ENCODE measurements around the gene TBX15.

The TBX15 gene

GRCh38 chr1:118896416-118896815, 91.7 kb downstream of the TBX15 start:
- no peak overlapping the region for H3K27ac ChIP-seq (ENCODE audit: low read length)
- TF ChIP-seq CTCF (IDR thresholded peaks at IDR 0.05; ENCODE audit: low read depth, low read length) (no peak), EZH2phosphoT487 (IDR thresholded peaks at IDR 0.05; ENCODE audit: low read depth) (no peak)
- no peaks in the 10 kb centered on the region for H3K4me1 ChIP-seq (ENCODE audit: low read length)
- H3K4me3 ChIP-seq (ENCODE audit: low read length), result no peak overlapping the region
- H3K79me2 ChIP-seq (ENCODE audit: low read length), result no peaks in the 10 kb centered on the region
- no peaks in the 10 kb centered on the region for H3K36me3 ChIP-seq (replicated peaks; ENCODE audit: low read depth, low read length)
- no peak overlapping the region for H2AFZ ChIP-seq (ENCODE audit: low read depth, low read length)
- no peaks in the 10 kb centered on the region for H3K27me3 ChIP-seq (ENCODE audit: low read depth, low read length)
- no peaks in the 10 kb centered on the region for H4K20me1 ChIP-seq (ENCODE audit: insufficient read depth, low read length)
- no peak overlapping the region for H3K9ac ChIP-seq (ENCODE audit: low read length)
- no peak overlapping the region for H3K4me2 ChIP-seq (ENCODE audit: low read length)
- H3K9me3 ChIP-seq (ENCODE audit: insufficient read depth, low read length), result no peaks in the 10 kb centered on the region

GRCh38 chr1:118894836-118895235, 93.3 kb downstream of the TBX15 start:
- no peaks in the 10 kb centered on the region for H3K4me1 ChIP-seq (ENCODE audit: low read length)
- no peak overlapping the region for H2AFZ ChIP-seq (ENCODE audit: low read depth, low read length)
- no peak overlapping the region for H3K27ac ChIP-seq (ENCODE audit: low read length)
- no peaks in the 10 kb centered on the region for H3K36me3 ChIP-seq (replicated peaks; ENCODE audit: low read depth, low read length)
- no peaks in the 10 kb centered on the region for H3K27me3 ChIP-seq (ENCODE audit: low read depth, low read length)
- no peak overlapping the region for H3K4me3 ChIP-seq (ENCODE audit: low read length)
- no peaks in the 10 kb centered on the region for H3K79me2 ChIP-seq (ENCODE audit: low read length)
- no peak overlapping the region for H3K9ac ChIP-seq (ENCODE audit: low read length)
- no peaks in the 10 kb centered on the region for H4K20me1 ChIP-seq (ENCODE audit: insufficient read depth, low read length)
- H3K9me3 ChIP-seq (ENCODE audit: insufficient read depth, low read length), result no peaks in the 10 kb centered on the region
- no peak overlapping the region for H3K4me2 ChIP-seq (ENCODE audit: low read length)
- no peak for TF ChIP-seq CTCF (IDR thresholded peaks at IDR 0.05; ENCODE audit: low read depth, low read length)
- TF ChIP-seq EZH2phosphoT487 (IDR thresholded peaks at IDR 0.05; ENCODE audit: low read depth), result no peak

- TF ChIP-seq CTCF (IDR thresholded peaks at IDR 0.05; ENCODE audit: low read depth, low read length) (no peak), EZH2phosphoT487 (IDR thresholded peaks at IDR 0.05; ENCODE audit: low read depth) (no peak)
- H3K27me3 ChIP-seq (ENCODE audit: low read depth, low read length), result no peaks in the 10 kb centered on the region
- no peaks in the 10 kb centered on the region for H3K36me3 ChIP-seq (replicated peaks; ENCODE audit: low read depth, low read length)
- no peak overlapping the region for H3K9ac ChIP-seq (ENCODE audit: low read length)
- H3K27ac ChIP-seq (ENCODE audit: low read length), result no peak overlapping the region
- no peaks in the 10 kb centered on the region for H4K20me1 ChIP-seq (ENCODE audit: insufficient read depth, low read length)
- no peaks in the 10 kb centered on the region for H3K9me3 ChIP-seq (ENCODE audit: insufficient read depth, low read length)
- no peak overlapping the region for H2AFZ ChIP-seq (ENCODE audit: low read depth, low read length)
- H3K4me2 ChIP-seq (ENCODE audit: low read length), result no peak overlapping the region
- H3K4me3 ChIP-seq (ENCODE audit: low read length), result no peak overlapping the region
- no peaks in the 10 kb centered on the region for H3K79me2 ChIP-seq (ENCODE audit: low read length)
- H3K4me1 ChIP-seq (ENCODE audit: low read length), result peaks cover 6% of the 10 kb centered on the region; the same call in 1 of the 2 replicates
Measured at GRCh38 chr1:118890851-118891384, 97.2 kb downstream of the TBX15 start.

- H4K20me1 ChIP-seq (ENCODE audit: insufficient read depth, low read length), result no peaks in the 10 kb centered on the region
- H3K4me3 ChIP-seq (ENCODE audit: low read length), result no peak overlapping the region
- no peak overlapping the region for H3K9ac ChIP-seq (ENCODE audit: low read length)
- H3K4me2 ChIP-seq (ENCODE audit: low read length), result no peak overlapping the region
- TF ChIP-seq EZH2phosphoT487 (IDR thresholded peaks at IDR 0.05; ENCODE audit: low read depth), result no peak
- TF ChIP-seq CTCF (IDR thresholded peaks at IDR 0.05; ENCODE audit: low read depth, low read length), result no peak
- H3K4me1 ChIP-seq (ENCODE audit: low read length), result peaks cover 6% of the 10 kb centered on the region; the same call in 1 of the 2 replicates
- H3K27ac ChIP-seq (ENCODE audit: low read length), result no peak overlapping the region
- H3K9me3 ChIP-seq (ENCODE audit: insufficient read depth, low read length), result no peaks in the 10 kb centered on the region
- no peak overlapping the region for H2AFZ ChIP-seq (ENCODE audit: low read depth, low read length)
- H3K79me2 ChIP-seq (ENCODE audit: low read length), result no peaks in the 10 kb centered on the region
- H3K27me3 ChIP-seq (ENCODE audit: low read depth, low read length), result no peaks in the 10 kb centered on the region
- no peaks in the 10 kb centered on the region for H3K36me3 ChIP-seq (replicated peaks; ENCODE audit: low read depth, low read length)
Measured at GRCh38 chr1:118884946-118885345, 103.2 kb downstream of the TBX15 start.

All from OCI-LY3 (cell line).